ENCODE data around the gene TIMP3. TPM values are rescaled to one million over a fixed set of nuclear protein-coding genes. Genes with fewer than 3 reads are reported as not detected.

TIMP3 gene
- total RNA-seq, 4 donors from 2014 or later: 68.1 to 381 (median 202) TPM

DNA sequence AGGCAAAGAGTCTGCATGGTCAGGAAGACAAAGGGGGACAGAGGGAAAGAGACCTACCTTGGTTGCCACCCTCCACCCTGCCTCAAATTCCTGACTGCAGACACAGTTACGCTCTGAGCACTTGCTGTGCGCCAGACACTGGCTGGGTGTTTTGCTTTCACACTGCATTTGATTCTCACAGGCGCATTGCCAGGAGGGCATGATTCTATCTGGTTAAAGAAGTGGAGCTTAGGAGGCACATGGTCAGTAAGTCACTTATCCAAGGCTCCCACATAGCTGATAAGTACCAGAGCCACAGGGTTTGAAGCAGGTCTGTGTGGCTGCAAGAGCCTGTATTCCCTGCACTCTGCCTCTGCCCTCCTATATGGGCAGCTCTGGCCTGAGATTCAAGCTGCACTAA lies 103.9 kb downstream of the TIMP3 start:
- no peak for DNase-seq (ENCODE audit: low spot score in 2 of 2)
- intact Hi-C loops (cut with DNase I; ENCODE audit: low total_unique reads): no loop called here
- WGBS, 2 donors: 79 to 80% methylated on average over 3 of the region's 3 CpGs

DNA sequence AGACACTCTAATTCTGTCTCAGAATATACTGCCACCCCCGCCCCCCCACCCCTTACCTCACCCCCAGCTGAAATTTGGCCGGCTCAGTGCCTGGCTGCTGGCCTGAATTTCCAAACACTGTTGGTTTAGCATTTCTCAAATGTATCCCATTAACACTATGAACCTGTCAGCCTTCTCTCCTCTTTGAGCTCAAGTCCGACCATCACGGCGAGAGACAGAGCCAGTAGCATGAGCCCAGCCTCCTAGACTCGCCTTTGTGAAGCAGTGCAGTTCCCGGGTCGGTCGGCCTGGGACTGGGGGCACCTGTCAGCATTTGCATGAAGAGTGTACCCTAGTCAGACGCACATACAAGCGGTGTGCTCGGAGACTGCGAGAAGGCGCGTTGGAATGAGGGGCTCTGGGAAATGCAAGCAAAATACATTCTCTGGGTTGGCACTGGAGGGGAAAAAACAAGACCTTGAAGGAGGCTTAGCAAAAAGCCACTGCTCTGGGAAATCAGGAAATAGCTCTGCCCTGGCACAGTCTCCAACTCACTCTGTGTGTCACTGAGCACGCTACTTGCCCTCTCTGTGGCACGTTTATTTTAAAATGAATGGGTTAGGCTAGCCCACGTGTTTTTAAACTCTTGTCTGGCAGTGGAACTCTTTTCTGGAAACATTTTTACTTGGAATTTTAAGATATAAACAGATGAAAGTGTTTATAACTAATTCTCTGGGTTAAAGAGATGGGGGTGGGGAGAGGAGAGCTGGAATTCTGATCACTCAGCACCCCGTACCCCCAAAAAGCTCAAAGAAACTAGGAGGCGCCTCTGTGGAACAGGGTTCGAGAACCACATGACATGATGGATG lies 108.3 kb downstream of the TIMP3 start:
- TF ChIP-seq POLR2A (IDR thresholded peaks at IDR 0.05): no peak
- TF ChIP-seq, protein P1, sequence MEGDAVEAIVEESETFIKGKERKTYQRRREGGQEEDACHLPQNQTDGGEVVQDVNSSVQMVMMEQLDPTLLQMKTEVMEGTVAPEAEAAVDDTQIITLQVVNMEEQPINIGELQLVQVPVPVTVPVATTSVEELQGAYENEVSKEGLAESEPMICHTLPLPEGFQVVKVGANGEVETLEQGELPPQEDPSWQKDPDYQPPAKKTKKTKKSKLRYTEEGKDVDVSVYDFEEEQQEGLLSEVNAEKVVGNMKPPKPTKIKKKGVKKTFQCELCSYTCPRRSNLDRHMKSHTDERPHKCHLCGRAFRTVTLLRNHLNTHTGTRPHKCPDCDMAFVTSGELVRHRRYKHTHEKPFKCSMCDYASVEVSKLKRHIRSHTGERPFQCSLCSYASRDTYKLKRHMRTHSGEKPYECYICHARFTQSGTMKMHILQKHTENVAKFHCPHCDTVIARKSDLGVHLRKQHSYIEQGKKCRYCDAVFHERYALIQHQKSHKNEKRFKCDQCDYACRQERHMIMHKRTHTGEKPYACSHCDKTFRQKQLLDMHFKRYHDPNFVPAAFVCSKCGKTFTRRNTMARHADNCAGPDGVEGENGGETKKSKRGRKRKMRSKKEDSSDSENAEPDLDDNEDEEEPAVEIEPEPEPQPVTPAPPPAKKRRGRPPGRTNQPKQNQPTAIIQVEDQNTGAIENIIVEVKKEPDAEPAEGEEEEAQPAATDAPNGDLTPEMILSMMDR (IDR thresholded peaks at IDR 0.05): no peak
- intact Hi-C loops (cut with DNase I; ENCODE audit: low total_unique reads): no loop called here
- DNase-seq (ENCODE audit: low spot score in 2 of 2): no peak
- H3K4me3 ChIP-seq (ENCODE audit: low read depth, poor library complexity, severe bottlenecking): no peak overlapping the region
- WGBS, 2 donors: 78 to 79% methylated on average over 21 of the region's 21 CpGs

More for the DNA sequence above, 103.9 kb downstream of the TIMP3 start:
- H3K4me3 ChIP-seq (ENCODE audit: low read depth, poor library complexity, severe bottlenecking): no peak overlapping the region
- no peak for TF ChIP-seq POLR2A (IDR thresholded peaks at IDR 0.05)
- TF ChIP-seq, protein P1 (IDR thresholded peaks at IDR 0.05): no peak

DNA sequence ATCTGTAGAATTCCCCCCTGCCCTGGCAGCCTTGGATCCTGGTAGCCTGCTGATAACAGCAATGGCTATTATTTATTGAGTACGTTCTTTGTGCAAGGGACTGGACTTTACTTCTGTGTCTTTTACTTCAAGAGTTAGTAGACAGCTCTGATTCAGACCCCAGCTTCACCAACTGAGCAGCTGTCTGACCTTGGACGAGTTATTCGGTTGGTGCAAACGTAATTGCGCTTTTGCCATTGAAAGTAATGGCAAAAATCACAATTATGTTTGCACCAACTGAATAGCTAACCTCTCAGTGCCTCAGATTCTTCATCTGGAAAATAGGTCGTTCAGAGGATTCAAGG lies 108.9 kb downstream of the TIMP3 start:
- DNase-seq (ENCODE audit: low spot score in 2 of 2): no peak
- no peak overlapping the region for H3K4me3 ChIP-seq (ENCODE audit: low read depth, poor library complexity, severe bottlenecking)
- no peak for TF ChIP-seq POLR2A (IDR thresholded peaks at IDR 0.05)
- TF ChIP-seq, protein P1 (IDR thresholded peaks at IDR 0.05): no peak
- WGBS, 2 donors: 89 to 90% methylated on average over 6 of the region's 6 CpGs
- intact Hi-C loops (cut with DNase I; ENCODE audit: low total_unique reads): no loop called here

DNA sequence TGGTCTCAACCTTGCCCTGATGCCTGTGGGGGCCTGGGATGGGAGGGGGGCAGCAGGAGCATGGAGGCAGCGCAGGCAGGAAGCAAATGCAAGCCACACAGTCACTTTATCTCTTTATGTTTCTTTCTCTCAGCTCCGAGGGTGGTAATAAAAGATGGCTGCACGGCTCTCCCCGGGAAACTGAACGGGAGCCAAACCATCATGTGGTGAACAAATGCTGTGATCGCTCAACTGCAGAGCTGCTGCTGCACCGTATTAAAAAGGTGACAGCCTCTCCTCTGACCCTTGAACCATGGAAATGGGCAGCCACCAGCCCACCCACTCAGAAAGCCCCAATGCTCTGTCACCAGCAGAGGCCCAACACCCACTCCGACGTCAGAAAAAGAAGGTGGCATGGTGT lies 110.0 kb downstream of the TIMP3 start:
- no peak for TF ChIP-seq POLR2A (IDR thresholded peaks at IDR 0.05)
- TF ChIP-seq, protein P1 (IDR thresholded peaks at IDR 0.05): no peak
- WGBS, 2 donors: 43 to 63% methylated on average over 9 of the region's 9 CpGs
- DNase-seq (ENCODE audit: low spot score in 2 of 2): no peak
- no peak overlapping the region for H3K4me3 ChIP-seq (ENCODE audit: low read depth, poor library complexity, severe bottlenecking)
- intact Hi-C loops (cut with DNase I; ENCODE audit: low total_unique reads): no loop called here

Data from lower leg skin (tissue), 4 donors.